GM19099 (cell line): ENCODE results near the gene TP73.

Experiments
- POLR2A ChIP-seq: IDR thresholded peaks from 3 replicates; pipeline ENCODE4 v1.6.1; 2011; ENCODE audit warnings: low read depth; ENCODE audit not compliant: insufficient read length; ENCODE audit errors: extremely low read depth

The TP73 gene

GRCh38 chr1:3669421-3669821 lies 17.1 kb downstream of the TP73 start:
- TF ChIP-seq POLR2A = no peak

- TF ChIP-seq POLR2A = no peak
These were observed 17.7 kb downstream of the TP73 start for GRCh38 chr1:3669971-3670431.

GRCh38 chr1:3670823-3671265 lies 18.5 kb downstream of the TP73 start:
- no peak for TF ChIP-seq POLR2A

GRCh38 chr1:3671371-3672180 lies 19.3 kb downstream of the TP73 start:
- TF ChIP-seq POLR2A = no peak

GRCh38 chr1:3672231-3672970 lies 20.1 kb downstream of the TP73 start:
- no peak for TF ChIP-seq POLR2A

GRCh38 chr1:3672971-3673361 lies 20.6 kb downstream of the TP73 start:
- TF ChIP-seq POLR2A = no peak

GRCh38 chr1:3673381-3674099 lies 21.2 kb downstream of the TP73 start:
- TF ChIP-seq POLR2A = peak; percentile 30

GRCh38 chr1:3674100-3675094 lies 22.1 kb downstream of the TP73 start:
- no peak for TF ChIP-seq POLR2A

GRCh38 chr1:3675436-3675835 lies 23.1 kb downstream of the TP73 start:
- TF ChIP-seq POLR2A = no peak

- TF ChIP-seq POLR2A = no peak
These were observed 24.5 kb downstream of the TP73 start for GRCh38 chr1:3676581-3677470.

GRCh38 chr1:3677484-3677883 lies 25.2 kb downstream of the TP73 start:
- no peak for TF ChIP-seq POLR2A

- no peak for TF ChIP-seq POLR2A
These were observed 26.2 kb downstream of the TP73 start for GRCh38 chr1:3678361-3679097.

- no peak for TF ChIP-seq POLR2A
These were observed 26.8 kb downstream of the TP73 start for GRCh38 chr1:3679098-3679555.
